GM23338 (cell line): ENCODE data around the gene PCGF2. TPM values are rescaled to one million over a fixed set of nuclear protein-coding genes. Genes with fewer than 3 reads are reported as not detected.

Source experiments
- ATAC-seq: fragments of 200-7000 bp; cut with Tn5 transposase; 3 replicates; pipeline ENCODE4 v1.9.1; 2020
- DNase-seq: peaks from one replicate; pipeline ENCODE4 v3.0.0-alpha.2; 2015; ENCODE audit warnings: low spot score
- H2AFZ ChIP-seq: fragments of 200-600 bp; sonication (generic); 2 replicates; pipeline ENCODE4 v1.8.0; 2016; ENCODE audit warnings: antibody characterized with exemption, mild to moderate bottlenecking, moderate library complexity
- H3F3A ChIP-seq: fragments of 200-600 bp; sonication (generic); replicated peaks from 2 replicates; pipeline ENCODE4 v1.8.0; 2017; ENCODE audit warnings: antibody characterized with exemption, mixed run types, low read depth
- H3K27ac ChIP-seq: fragments of 200-600 bp; sonication (generic); 2 replicates; pipeline ENCODE4 v1.6.1; 2016; ENCODE audit warnings: low read depth
- H3K27me3 ChIP-seq: fragments of 200-600 bp; sonication (generic); 2 replicates; pipeline ENCODE4 v1.8.0; 2016; ENCODE audit warnings: mild to moderate bottlenecking, mixed run types, moderate library complexity; ENCODE audit not compliant: insufficient read depth
- H3K36me3 ChIP-seq: fragments of 200-600 bp; sonication (generic); 2 replicates; pipeline ENCODE4 v1.8.0; 2016; ENCODE audit warnings: mild to moderate bottlenecking; ENCODE audit not compliant: insufficient read depth
- H3K4me1 ChIP-seq: fragments of 200-600 bp; sonication (generic); 2 replicates; pipeline ENCODE4 v1.8.0; 2016; ENCODE audit warnings: mild to moderate bottlenecking, moderate library complexity; ENCODE audit not compliant: insufficient read depth
- H3K4me2 ChIP-seq: fragments of 200-600 bp; sonication (generic); 2 replicates; pipeline ENCODE4 v1.7.1; 2017; ENCODE audit warnings: mixed run types
- H3K4me3 ChIP-seq: fragments of 200-600 bp; sonication (generic); 2 replicates; pipeline ENCODE4 v1.6.1; 2016; ENCODE audit warnings: mixed run types
- H3K79me2 ChIP-seq: fragments of 200-600 bp; sonication (generic); replicated peaks from 2 replicates; pipeline ENCODE4 v1.8.0; 2017; ENCODE audit warnings: mild to moderate bottlenecking; ENCODE audit not compliant: insufficient read depth
- H3K9me2 ChIP-seq: fragments of 200-600 bp; sonication (generic); 2 replicates; pipeline ENCODE4 v1.8.0; 2017; ENCODE audit not compliant: insufficient read depth
- H4K20me1 ChIP-seq: fragments of 200-600 bp; sonication (generic); replicated peaks from 2 replicates; pipeline ENCODE4 v1.8.0; 2017; ENCODE audit warnings: mild to moderate bottlenecking; ENCODE audit not compliant: insufficient read depth
- H3K27ac Mint-ChIP-seq: 2 replicates; pipeline ENCODE4 v1.8.0; 2020; ENCODE audit warnings: inconsistent platforms, mild to moderate bottlenecking, moderate library complexity, mixed read lengths
- H3K27me3 Mint-ChIP-seq: 3 replicates; pipeline ENCODE4 v1.8.0; 2022; ENCODE audit warnings: low read depth, mild to moderate bottlenecking, moderate library complexity, mixed read lengths, inconsistent platforms; ENCODE audit not compliant: insufficient read depth, poor library complexity
- H3K36me3 Mint-ChIP-seq: 3 replicates; pipeline ENCODE4 v1.8.0; 2021; ENCODE audit warnings: low read depth, mild to moderate bottlenecking, inconsistent platforms, moderate library complexity, mixed read lengths
- H3K4me1 Mint-ChIP-seq: 3 replicates; pipeline ENCODE4 v1.8.0; 2020; ENCODE audit warnings: mild to moderate bottlenecking, inconsistent platforms, mixed read lengths
- H3K4me3 Mint-ChIP-seq: 3 replicates; pipeline ENCODE4 v1.8.0; 2021; ENCODE audit warnings: moderate library complexity, mild to moderate bottlenecking, inconsistent platforms, mixed read lengths
- H3K9me3 Mint-ChIP-seq: 3 replicates; pipeline ENCODE4 v1.8.0; 2020; ENCODE audit warnings: moderate library complexity, mild to moderate bottlenecking, inconsistent platforms, mixed read lengths
- CTCF ChIP-seq, 2 experiments: fragments of 200-600 bp in 1 of 2; sonication (generic) in 1 of 2; conservative IDR thresholded peaks; 2 replicates each; pipeline versions ENCODE4 v1.5.1 to v1.6.1; 2016 to 2017; ENCODE audit warnings: antibody characterized with exemption in 2 of 2, low read depth in 2 of 2, mild to moderate bottlenecking in 2 of 2, moderate library complexity in 1 of 2
- EZH2 ChIP-seq: fragments of 200-600 bp; sonication (generic); IDR thresholded peaks from one replicate; pipeline ENCODE4 v1.8.0; 2017; ENCODE audit warnings: antibody characterized with exemption, mild to moderate bottlenecking, low read depth; ENCODE audit not compliant: unreplicated experiment
- JUNB ChIP-seq: IDR thresholded peaks from one replicate; pipeline ENCODE4 v1.6.1; 2016; ENCODE audit warnings: antibody characterized with exemption; ENCODE audit not compliant: unreplicated experiment
- NANOG ChIP-seq: IDR thresholded peaks from 2 replicates; pipeline ENCODE4 v1.6.1; 2016; ENCODE audit warnings: antibody characterized with exemption, borderline replicate concordance
- polyA plus RNA-seq: library from polyadenylated mRNA; unstranded; fragments of >200 nt; fragmentation: Nextera tagmentation; extraction: Ambion mirVana; gene quantifications from 2 replicates; pipeline ENCODE4 v1.2.1, GENCODE V29; 2016
- total RNA-seq: library from RNA; depleted of rRNA; stranded (reverse); fragments of >200 nt; shearing (Covaris generic); gene quantifications from 2 replicates; pipeline ENCODE4 v1.2.3, GENCODE V29; 2014
- TF ChIP-seq, protein P1 (sequence below): fragments of 250-450 bp; sonication (Bioruptor Pico); IDR thresholded peaks from 2 replicates; pipeline ENCODE4 v1.5.0; 2020; ENCODE audit warnings: mild to moderate bottlenecking, moderate library complexity

Gene PCGF2
- total and polyA plus RNA-seq, 2 experiments from 2014 or later, result 21.1 to 51.9 TPM

- H2AFZ ChIP-seq, result peak within 1 kb of the TSS; percentile 98
- 0 out of 2 replicates have a peak within 1 kb of the TSS, but pooled peaks have one; percentile 55 for H3K27ac ChIP-seq
- H3K27ac Mint-ChIP-seq, result peak within 1 kb of the TSS; percentile 92
- H3K4me3 ChIP-seq, result peak within 1 kb of the TSS; percentile 88
- ATAC-seq, result peak; percentile 67
- H3K27me3 Mint-ChIP-seq, result peaks cover 36% of the 10 kb centered on the region
- no peaks in the 10 kb centered on the region for H3K36me3 ChIP-seq
- H4K20me1 ChIP-seq, result peaks cover 10% of the 10 kb centered on the region
- peaks cover 18% of the 10 kb centered on the region for H3K36me3 Mint-ChIP-seq
- H3F3A ChIP-seq, result peaks cover 7% of the 10 kb centered on the region
- DNase-seq, result peak; percentile 90
- H3K4me1 ChIP-seq, result peaks cover 27% of the 10 kb centered on the region
- peak within 1 kb of the TSS; percentile 94 for H3K4me3 Mint-ChIP-seq
- H3K79me2 ChIP-seq, result no peaks in the 10 kb centered on the region
- no peaks in the 10 kb centered on the region for H3K9me3 Mint-ChIP-seq
- no peaks in the 10 kb centered on the region for H3K9me2 ChIP-seq
- peaks cover 22% of the 10 kb centered on the region for H3K27me3 ChIP-seq
- peak within 1 kb of the TSS; percentile 99 for H3K4me2 ChIP-seq
- TF ChIP-seq CTCF (conservative IDR thresholded peaks at IDR 0.05; ENCODE audit: low read depth in 2 of 2), result peak in 1 of 2 experiments; percentile 57; a peak in 3 of 4 replicates
- no peak for TF ChIP-seq JUNB
- H3K4me1 Mint-ChIP-seq, result peaks cover 48% of the 10 kb centered on the region
Observed at GRCh38 chr17:38729886-38730525, 18.1 kb downstream of the PCGF2 start, which contains the start of gene CISD3. TSS of gene CISD3 (plus strand) at chr17:38730341. CDS start at chr17:38730359, 18 bp downstream.

DNA sequence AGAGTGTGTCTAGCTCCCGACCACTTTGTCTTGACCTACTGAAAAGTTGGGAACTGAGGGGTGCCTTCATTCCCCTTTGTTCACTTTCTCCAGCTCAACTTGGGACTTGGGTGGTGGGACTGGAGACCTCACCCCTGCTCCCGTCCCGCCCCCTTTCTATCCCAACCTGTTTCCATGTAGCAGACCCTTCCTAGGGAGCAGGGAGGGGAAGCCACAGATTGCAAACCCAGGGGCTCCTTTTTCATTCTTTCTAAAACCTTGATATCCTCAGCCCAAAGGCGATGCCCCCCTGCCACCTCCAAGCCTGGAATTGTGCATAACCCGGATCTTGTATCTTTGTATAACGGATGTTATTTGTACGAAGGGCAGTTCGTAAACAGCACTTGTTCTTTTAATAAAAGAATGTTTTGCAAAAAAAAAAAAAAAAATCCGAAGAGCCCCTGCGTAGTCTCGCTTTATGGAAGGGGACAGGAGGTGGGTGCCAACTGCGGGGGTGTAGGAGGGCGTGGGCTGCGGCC, 18.7 kb downstream of the PCGF2 start:
- no peak for TF ChIP-seq NANOG
- TF ChIP-seq, protein P1, sequence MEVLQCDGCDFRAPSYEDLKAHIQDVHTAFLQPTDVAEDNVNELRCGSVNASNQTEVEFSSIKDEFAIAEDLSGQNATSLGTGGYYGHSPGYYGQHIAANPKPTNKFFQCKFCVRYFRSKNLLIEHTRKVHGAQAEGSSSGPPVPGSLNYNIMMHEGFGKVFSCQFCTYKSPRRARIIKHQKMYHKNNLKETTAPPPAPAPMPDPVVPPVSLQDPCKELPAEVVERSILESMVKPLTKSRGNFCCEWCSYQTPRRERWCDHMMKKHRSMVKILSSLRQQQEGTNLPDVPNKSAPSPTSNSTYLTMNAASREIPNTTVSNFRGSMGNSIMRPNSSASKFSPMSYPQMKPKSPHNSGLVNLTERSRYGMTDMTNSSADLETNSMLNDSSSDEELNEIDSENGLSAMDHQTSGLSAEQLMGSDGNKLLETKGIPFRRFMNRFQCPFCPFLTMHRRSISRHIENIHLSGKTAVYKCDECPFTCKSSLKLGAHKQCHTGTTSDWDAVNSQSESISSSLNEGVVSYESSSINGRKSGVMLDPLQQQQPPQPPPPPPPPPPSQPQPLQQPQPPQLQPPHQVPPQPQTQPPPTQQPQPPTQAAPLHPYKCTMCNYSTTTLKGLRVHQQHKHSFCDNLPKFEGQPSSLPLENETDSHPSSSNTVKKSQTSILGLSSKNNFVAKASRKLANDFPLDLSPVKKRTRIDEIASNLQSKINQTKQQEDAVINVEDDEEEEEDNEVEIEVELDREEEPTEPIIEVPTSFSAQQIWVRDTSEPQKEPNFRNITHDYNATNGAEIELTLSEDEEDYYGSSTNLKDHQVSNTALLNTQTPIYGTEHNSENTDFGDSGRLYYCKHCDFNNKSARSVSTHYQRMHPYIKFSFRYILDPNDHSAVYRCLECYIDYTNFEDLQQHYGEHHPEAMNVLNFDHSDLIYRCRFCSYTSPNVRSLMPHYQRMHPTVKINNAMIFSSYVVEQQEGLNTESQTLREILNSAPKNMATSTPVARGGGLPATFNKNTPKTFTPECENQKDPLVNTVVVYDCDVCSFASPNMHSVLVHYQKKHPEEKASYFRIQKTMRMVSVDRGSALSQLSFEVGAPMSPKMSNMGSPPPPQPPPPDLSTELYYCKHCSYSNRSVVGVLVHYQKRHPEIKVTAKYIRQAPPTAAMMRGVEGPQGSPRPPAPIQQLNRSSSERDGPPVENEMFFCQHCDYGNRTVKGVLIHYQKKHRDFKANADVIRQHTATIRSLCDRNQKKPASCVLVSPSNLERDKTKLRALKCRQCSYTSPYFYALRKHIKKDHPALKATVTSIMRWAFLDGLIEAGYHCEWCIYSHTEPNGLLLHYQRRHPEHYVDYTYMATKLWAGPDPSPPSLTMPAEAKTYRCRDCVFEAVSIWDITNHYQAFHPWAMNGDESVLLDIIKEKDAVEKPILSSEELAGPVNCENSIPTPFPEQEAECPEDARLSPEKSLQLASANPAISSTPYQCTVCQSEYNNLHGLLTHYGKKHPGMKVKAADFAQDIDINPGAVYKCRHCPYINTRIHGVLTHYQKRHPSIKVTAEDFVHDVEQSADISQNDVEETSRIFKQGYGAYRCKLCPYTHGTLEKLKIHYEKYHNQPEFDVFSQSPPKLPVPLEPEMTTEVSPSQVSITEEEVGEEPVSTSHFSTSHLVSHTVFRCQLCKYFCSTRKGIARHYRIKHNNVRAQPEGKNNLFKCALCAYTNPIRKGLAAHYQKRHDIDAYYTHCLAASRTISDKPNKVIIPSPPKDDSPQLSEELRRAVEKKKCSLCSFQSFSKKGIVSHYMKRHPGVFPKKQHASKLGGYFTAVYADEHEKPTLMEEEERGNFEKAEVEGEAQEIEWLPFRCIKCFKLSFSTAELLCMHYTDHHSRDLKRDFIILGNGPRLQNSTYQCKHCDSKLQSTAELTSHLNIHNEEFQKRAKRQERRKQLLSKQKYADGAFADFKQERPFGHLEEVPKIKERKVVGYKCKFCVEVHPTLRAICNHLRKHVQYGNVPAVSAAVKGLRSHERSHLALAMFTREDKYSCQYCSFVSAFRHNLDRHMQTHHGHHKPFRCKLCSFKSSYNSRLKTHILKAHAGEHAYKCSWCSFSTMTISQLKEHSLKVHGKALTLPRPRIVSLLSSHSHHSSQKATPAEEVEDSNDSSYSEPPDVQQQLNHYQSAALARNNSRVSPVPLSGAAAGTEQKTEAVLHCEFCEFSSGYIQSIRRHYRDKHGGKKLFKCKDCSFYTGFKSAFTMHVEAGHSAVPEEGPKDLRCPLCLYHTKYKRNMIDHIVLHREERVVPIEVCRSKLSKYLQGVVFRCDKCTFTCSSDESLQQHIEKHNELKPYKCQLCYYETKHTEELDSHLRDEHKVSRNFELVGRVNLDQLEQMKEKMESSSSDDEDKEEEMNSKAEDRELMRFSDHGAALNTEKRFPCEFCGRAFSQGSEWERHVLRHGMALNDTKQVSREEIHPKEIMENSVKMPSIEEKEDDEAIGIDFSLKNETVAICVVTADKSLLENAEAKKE (CRISPR knock-in tag), result no peak
- TF ChIP-seq EZH2, result peak; percentile 48
- Histone ChIP-seq H3K4me2 (peak overlapping the region; percentile 88), H3K4me3 (peak overlapping the region; percentile 75), H3K27ac (no peak overlapping the region), H3K9me2 (no peaks in the 10 kb centered on the region), H3K79me2 (no peaks in the 10 kb centered on the region), H3K27me3 (peaks cover 22% of the 10 kb centered on the region), H4K20me1 (peaks cover 4% of the 10 kb centered on the region), H2AFZ (peak overlapping the region; percentile 88), H3K36me3 (no peaks in the 10 kb centered on the region), H3K4me1 (peaks cover 23% of the 10 kb centered on the region), H3F3A (peaks cover 4% of the 10 kb centered on the region)
- DNase-seq, result no peak
- H3K36me3 Mint-ChIP-seq, result peaks cover 12% of the 10 kb centered on the region
- peaks cover 34% of the 10 kb centered on the region for H3K27me3 Mint-ChIP-seq
- H3K4me3 Mint-ChIP-seq, result peak overlapping the region; percentile 66
- H3K9me3 Mint-ChIP-seq, result no peaks in the 10 kb centered on the region
- no peak for ATAC-seq
- peaks cover 44% of the 10 kb centered on the region for H3K4me1 Mint-ChIP-seq
- no peak overlapping the region for H3K27ac Mint-ChIP-seq
